ENCODE measurements around the gene ZNF502. TPM values are rescaled to one million over a fixed set of nuclear protein-coding genes. Genes with fewer than 3 reads are reported as not detected.
A peak's percentile ranks its signal among the peaks of the same experiment; 100 is the strongest.

Gene ZNF502
- total RNA-seq, 2 experiments from 2014 or later: 1.4 to 1.7 TPM

- peaks cover 69% of the 10 kb centered on the region for H3K9me3 Mint-ChIP-seq
- H3K36me3 Mint-ChIP-seq (ENCODE audit: low read depth): peaks cover 48% of the 10 kb centered on the region
- no peak for DNase-seq
- H3K4me3 Mint-ChIP-seq: no peak overlapping the region
- ChIA-PET POLR2A (no interaction called here), CTCF (interaction anchor here (1.6 kb wide), 1 partner anchor 40 kb away, joined by 3 read pairs; the partner anchor contains the start of genes KIAA1143 and KIF15)
- H3K27me3 Mint-ChIP-seq: no peaks in the 10 kb centered on the region
- no peak overlapping the region for H3K27ac Mint-ChIP-seq
- no peaks in the 10 kb centered on the region for H3K4me1 Mint-ChIP-seq
Measured at GRCh38 chr3:44722103-44722401, 9.6 kb downstream of the ZNF502 start.

- H3K4me3 Mint-ChIP-seq: peak within 1 kb of the TSS; percentile 89
- H3K4me1 Mint-ChIP-seq: peaks cover 14% of the 10 kb centered on the region
- H3K27ac Mint-ChIP-seq: peak within 1 kb of the TSS; percentile 90
- CTCF ChIA-PET: interaction anchor here (0.7 to 1.1 kb wide), 3 partner anchors 18 to 101 kb away, joined by 3 to 4 read pairs (median 3); partner anchors contain the start of genes KIAA1143 and KIF15
- H3K27me3 Mint-ChIP-seq: no peaks in the 10 kb centered on the region
- peaks cover 72% of the 10 kb centered on the region for H3K9me3 Mint-ChIP-seq
- POLR2A ChIA-PET: interaction anchor here (1.1 kb wide), 1 partner anchor 285 kb away, joined by 3 read pairs; no protein-coding TSS in a partner anchor
- H3K36me3 Mint-ChIP-seq (ENCODE audit: low read depth): peaks cover 56% of the 10 kb centered on the region
- peak; percentile 86 for DNase-seq
Measured at GRCh38 chr3:44729384-44729910, 17.0 kb downstream of the ZNF502 start, which contains the start of gene ZNF501. ZNF501 (plus strand) TSS chr3:44729635; CDS start chr3:44734422, 4,787 bp downstream.

DNA sequence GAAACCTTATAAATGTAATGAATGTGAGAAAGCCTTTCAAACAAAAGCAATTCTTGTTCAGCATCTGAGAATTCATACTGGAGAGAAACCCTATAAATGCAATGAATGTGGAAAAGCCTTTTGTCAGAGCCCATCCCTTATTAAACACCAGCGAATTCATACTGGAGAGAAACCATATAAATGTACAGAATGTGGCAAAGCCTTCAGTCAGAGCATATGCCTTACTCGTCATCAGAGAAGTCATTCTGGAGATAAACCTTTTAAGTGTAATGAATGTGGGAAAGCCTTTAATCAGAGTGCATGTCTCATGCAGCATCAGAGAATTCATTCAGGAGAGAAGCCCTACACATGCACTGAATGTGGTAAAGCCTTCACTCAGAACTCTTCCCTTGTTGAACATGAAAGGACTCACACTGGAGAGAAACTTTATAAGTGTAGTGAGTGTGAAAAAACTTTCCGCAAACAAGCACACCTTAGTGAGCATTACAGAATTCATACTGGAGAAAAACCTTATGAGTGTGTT is 22.2 kb downstream of the ZNF502 start:
- H3K9me3 Mint-ChIP-seq: peaks cover 79% of the 10 kb centered on the region
- no peak overlapping the region for H3K4me3 Mint-ChIP-seq
- ChIA-PET POLR2A (no interaction called here), CTCF (no interaction called here)
- peaks cover 43% of the 10 kb centered on the region for H3K36me3 Mint-ChIP-seq (ENCODE audit: low read depth)
- DNase-seq: no peak
- H3K27ac Mint-ChIP-seq: no peak overlapping the region
- H3K27me3 Mint-ChIP-seq: no peaks in the 10 kb centered on the region
- peaks cover 6% of the 10 kb centered on the region for H3K4me1 Mint-ChIP-seq

GRCh38 chr3:44761101-44761423 is 48.6 kb downstream of the ZNF502 start:
- Mint-ChIP-seq H3K27ac (peak overlapping the region; percentile 91), H3K4me1 (peaks cover 29% of the 10 kb centered on the region), H3K4me3 (peak overlapping the region; percentile 85), H3K9me3 (peaks cover 42% of the 10 kb centered on the region), H3K36me3 (ENCODE audit: low read depth) (peaks cover 72% of the 10 kb centered on the region), H3K27me3 (no peaks in the 10 kb centered on the region)
- ChIA-PET CTCF (interaction anchor here (0.7 to 2.4 kb wide), 4 partner anchors 9 to 130 kb away, joined by 3 to 6 read pairs (median 4); partner anchors contain the start of gene ZNF501), POLR2A (no interaction called here)
- DNase-seq: no peak

DNA sequence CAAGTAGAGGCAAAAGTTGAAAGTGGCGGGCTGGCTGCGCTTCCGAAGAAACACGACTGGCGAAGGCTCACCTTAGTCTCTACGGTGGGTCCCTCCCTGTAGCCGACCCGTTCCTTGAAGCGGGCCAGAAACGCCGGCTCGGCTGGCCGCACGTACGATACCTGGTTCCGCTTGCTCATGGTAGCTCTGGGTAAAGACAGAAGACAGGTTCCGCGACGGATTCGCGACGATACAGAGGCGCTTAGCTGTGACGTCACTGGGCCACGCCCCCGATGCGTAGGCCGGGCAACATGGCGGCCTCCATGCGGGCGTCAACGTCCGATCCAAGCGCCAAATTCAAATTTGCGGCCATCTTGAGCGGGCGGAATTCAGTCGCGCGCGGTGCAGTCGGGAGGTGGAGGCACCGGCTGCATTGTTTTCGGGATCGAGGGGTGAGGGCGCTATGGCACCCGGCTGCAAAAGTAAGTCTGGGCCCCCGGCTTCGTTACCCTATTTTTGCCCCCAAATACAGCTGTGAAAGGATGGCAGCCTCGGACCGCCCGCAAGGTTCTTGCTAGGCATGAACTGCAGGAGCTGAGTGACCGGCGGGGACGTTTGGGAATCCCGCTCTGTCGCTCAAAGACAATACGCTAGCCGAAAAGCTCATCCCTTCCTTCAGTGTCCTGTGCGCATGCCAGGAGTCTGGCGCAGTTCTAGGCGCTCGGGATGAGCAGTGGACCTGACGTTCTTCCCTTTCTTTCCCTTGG is 49.1 kb downstream of the ZNF502 start, which contains the start of the genes KIAA1143 and KIF15:
Gene KIAA1143 (minus strand): TSS at position 196 of the 746 bp plus-strand sequence. CDS start 17 bp downstream, at position 179.
Gene KIF15 (plus strand): TSS at position 371 of the 746 bp plus-strand sequence. CDS start 72 bp downstream, at position 443.
- H3K27me3 Mint-ChIP-seq: no peaks in the 10 kb centered on the region
- H3K27ac Mint-ChIP-seq: peak within 1 kb of the TSS; percentile 91
- peak within 1 kb of the TSS; percentile 85 for H3K4me3 Mint-ChIP-seq
- peak; percentile 96 for DNase-seq
- POLR2A ChIA-PET: interaction anchor here (1.0 kb wide), 1 partner anchor 251 kb away, joined by 3 read pairs; no protein-coding TSS in a partner anchor
- H3K36me3 Mint-ChIP-seq (ENCODE audit: low read depth): peaks cover 72% of the 10 kb centered on the region
- peaks cover 29% of the 10 kb centered on the region for H3K4me1 Mint-ChIP-seq
- CTCF ChIA-PET: interaction anchor here (0.7 to 2.4 kb wide), 5 partner anchors 8 to 131 kb away, joined by 3 to 6 read pairs (median 3); partner anchors contain the start of gene ZNF501
- H3K9me3 Mint-ChIP-seq: peaks cover 42% of the 10 kb centered on the region

DNA sequence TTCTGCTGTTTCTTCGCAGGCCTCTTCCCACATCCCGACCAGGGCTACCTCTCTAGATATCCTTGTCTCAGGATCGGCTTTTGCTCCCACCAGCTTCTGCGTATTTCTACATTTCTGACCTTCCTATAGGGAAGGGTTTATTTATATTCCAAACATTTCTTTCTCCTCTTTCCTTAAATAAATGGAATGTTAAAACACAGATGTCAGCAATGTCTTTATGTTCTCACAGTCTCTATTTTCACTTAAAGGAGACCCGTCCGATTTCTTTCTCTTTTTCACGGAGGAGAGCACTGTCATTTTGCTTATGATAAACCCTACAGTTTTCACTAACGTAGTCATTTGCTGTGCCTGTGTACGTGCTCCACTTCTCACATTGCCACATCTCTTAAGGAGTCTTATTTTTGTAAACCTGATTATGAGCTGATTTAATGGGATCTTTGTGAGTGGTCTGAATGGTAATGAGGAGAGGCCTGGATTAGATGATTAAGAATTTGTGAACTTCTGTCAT is 49.8 kb downstream of the ZNF502 start:
- peak overlapping the region; percentile 85 for H3K4me3 Mint-ChIP-seq
- H3K9me3 Mint-ChIP-seq: peaks cover 41% of the 10 kb centered on the region

DNA sequence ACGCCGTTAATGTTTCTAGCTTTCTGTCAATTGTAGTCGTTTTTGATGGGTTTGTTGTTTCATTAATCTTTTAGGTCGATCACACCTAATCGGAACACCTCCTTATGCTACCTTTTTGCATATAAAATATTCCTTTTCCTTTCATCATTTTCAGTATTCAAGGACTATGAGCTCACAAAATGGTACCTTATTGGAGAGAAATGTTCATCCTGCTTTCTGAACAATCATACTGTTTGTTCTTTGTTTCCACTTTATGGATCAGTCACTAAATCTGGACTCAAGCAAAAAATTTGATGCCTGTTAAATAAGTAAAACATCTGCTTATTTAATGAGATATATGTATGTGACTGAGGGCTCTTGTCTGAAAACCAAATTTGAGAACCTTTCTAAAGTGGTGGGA is 50.2 kb downstream of the ZNF502 start:
- CTCF ChIA-PET: interaction anchor here (0.7 to 2.4 kb wide), 2 partner anchors 45 to 132 kb away, joined by 5 to 6 read pairs; no protein-coding TSS in a partner anchor
- H3K4me1 Mint-ChIP-seq: peaks cover 31% of the 10 kb centered on the region
- peaks cover 72% of the 10 kb centered on the region for H3K36me3 Mint-ChIP-seq (ENCODE audit: low read depth)

More for the DNA sequence above, 49.8 kb downstream of the ZNF502 start:
- H3K36me3 Mint-ChIP-seq (ENCODE audit: low read depth): peaks cover 72% of the 10 kb centered on the region
- ChIA-PET POLR2A (interaction anchor here (1.0 kb wide), 1 partner anchor 251 kb away, joined by 3 read pairs; no protein-coding TSS in a partner anchor), CTCF (interaction anchor here (0.7 to 2.4 kb wide), 3 partner anchors 7 to 131 kb away, joined by 3 to 6 read pairs (median 5); no protein-coding TSS in a partner anchor)
- H3K27ac Mint-ChIP-seq: peak overlapping the region; percentile 91
- H3K4me1 Mint-ChIP-seq: peaks cover 31% of the 10 kb centered on the region
- no peaks in the 10 kb centered on the region for H3K27me3 Mint-ChIP-seq
- no peak for DNase-seq

DNA sequence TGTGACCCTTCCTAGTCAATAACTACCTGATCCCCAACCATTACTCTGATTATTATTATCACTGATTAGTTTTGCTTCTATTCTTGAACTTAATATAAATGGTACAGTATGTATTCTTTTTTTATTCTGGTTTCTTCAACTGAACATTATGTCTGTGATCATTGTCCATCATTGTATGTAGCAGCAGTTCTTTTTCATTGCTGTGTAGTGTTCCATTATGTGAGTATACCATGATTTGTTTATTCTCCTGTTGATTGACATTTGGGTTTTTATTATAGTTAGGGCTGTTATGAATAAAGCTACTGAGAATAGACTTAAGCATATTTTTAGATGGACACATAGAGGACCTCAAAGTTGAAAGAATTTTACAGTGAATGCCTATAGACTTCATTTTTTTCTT is 51.8 kb downstream of the ZNF502 start:
- Mint-ChIP-seq H3K4me1 (peaks cover 31% of the 10 kb centered on the region), H3K9me3 (peaks cover 32% of the 10 kb centered on the region), H3K4me3 (no peak overlapping the region), H3K27ac (peak overlapping the region; percentile 13), H3K27me3 (no peaks in the 10 kb centered on the region), H3K36me3 (ENCODE audit: low read depth) (peaks cover 73% of the 10 kb centered on the region)
- DNase-seq: no peak
- POLR2A ChIA-PET: no interaction called here
- CTCF ChIA-PET: no interaction called here

More for the DNA sequence above, 50.2 kb downstream of the ZNF502 start:
- POLR2A ChIA-PET: no interaction called here
- Mint-ChIP-seq H3K27me3 (no peaks in the 10 kb centered on the region), H3K4me3 (peak overlapping the region; percentile 85), H3K9me3 (peaks cover 38% of the 10 kb centered on the region), H3K27ac (peak overlapping the region; percentile 91)
- DNase-seq: no peak

GRCh38 chr3:44771424-44772098 is 59.1 kb downstream of the ZNF502 start:
- no peak for DNase-seq
- POLR2A ChIA-PET: no interaction called here
- Mint-ChIP-seq H3K27me3 (no peaks in the 10 kb centered on the region), H3K4me3 (no peak overlapping the region), H3K36me3 (ENCODE audit: low read depth) (peaks cover 91% of the 10 kb centered on the region), H3K9me3 (peaks cover 51% of the 10 kb centered on the region), H3K4me1 (peaks cover 2% of the 10 kb centered on the region), H3K27ac (no peak overlapping the region)
- CTCF ChIA-PET: interaction anchor here (1.0 kb wide), 1 partner anchor 12 kb away, joined by 3 read pairs; no protein-coding TSS in a partner anchor

GRCh38 chr3:44772099-44772442 is 59.6 kb downstream of the ZNF502 start:
- H3K36me3 Mint-ChIP-seq (ENCODE audit: low read depth): peaks cover 90% of the 10 kb centered on the region
- H3K27ac Mint-ChIP-seq: no peak overlapping the region
- H3K27me3 Mint-ChIP-seq: no peaks in the 10 kb centered on the region
- ChIA-PET CTCF (interaction anchor here (1.0 kb wide), 1 partner anchor 13 kb away, joined by 3 read pairs; no protein-coding TSS in a partner anchor), POLR2A (no interaction called here)
- peaks cover 49% of the 10 kb centered on the region for H3K9me3 Mint-ChIP-seq
- no peak overlapping the region for H3K4me3 Mint-ChIP-seq
- DNase-seq: no peak
- H3K4me1 Mint-ChIP-seq: peaks cover 2% of the 10 kb centered on the region
